Stimulated activated naive B cell treated with anti-CD40 and anti-IgM and Interleukin-4, amounts not matched to agents 10 μg/mL and 1 μg/mL and 100 μg/mL, for 72 hours (primary cell): Measurements from ENCODE around the gene MBD3L2B.
"Not testable (repeated sequence)": the region's sequence is repeated elsewhere in the genome, so short reads cannot be mapped to it uniquely, and the experiment has no call there.

Source experiments
- ATAC-seq, 2 donors: fragments of 150-1000 bp; cut with Tn5 transposase; replicated peaks; 2 replicates each; pipeline ENCODE4 v1.10.0; 2021; ENCODE audit warnings: moderate library complexity in 1 of 2
- DNase-seq: peaks from one replicate; pipeline ENCODE4 v3.0.0; 2021
- H3K27ac Mint-ChIP-seq: one replicate; pipeline ENCODE4 v1.8.0; 2022; ENCODE audit warnings: mild to moderate bottlenecking, mixed read lengths
- H3K27me3 Mint-ChIP-seq, 2 donors: one replicate each; pipeline ENCODE4 v1.8.0; 2022; ENCODE audit warnings: mixed read lengths in 2 of 2
- H3K36me3 Mint-ChIP-seq, 2 donors: one replicate each; pipeline ENCODE4 v1.8.0; 2022; ENCODE audit warnings: mixed read lengths in 2 of 2, mild to moderate bottlenecking in 1 of 2
- H3K4me1 Mint-ChIP-seq, 2 donors: one replicate each; pipeline ENCODE4 v1.8.0; 2022; ENCODE audit warnings: mixed read lengths in 2 of 2, mild to moderate bottlenecking in 1 of 2
- H3K4me3 Mint-ChIP-seq, 2 donors: one replicate each; pipeline ENCODE4 v1.8.0; 2022; ENCODE audit warnings: mild to moderate bottlenecking in 2 of 2, mixed read lengths in 2 of 2, moderate library complexity in 1 of 2
- H3K9me3 Mint-ChIP-seq, 2 donors: one replicate each; pipeline ENCODE4 v1.8.0; 2022; ENCODE audit warnings: mixed read lengths in 2 of 2, mild to moderate bottlenecking in 1 of 2

The MBD3L2B gene

DNA sequence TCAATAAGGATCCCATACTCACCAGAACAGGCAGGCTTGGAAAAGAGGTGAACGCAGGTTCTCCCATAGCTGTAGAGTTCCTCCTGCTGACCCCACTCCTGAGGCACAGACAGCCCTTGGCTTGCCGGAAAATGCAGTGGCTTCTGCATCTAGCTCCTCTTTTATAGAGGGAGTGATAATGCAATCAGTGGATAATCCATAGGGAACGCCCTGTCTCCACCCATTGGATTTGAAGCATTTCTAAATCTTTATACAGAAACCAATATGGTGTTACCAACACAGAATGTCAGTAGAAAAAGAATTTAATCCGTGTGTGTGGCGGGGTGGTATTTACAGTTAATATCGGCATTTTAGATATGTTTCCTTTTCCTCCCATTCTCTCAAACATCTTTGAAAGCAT, at the start of gene MBD3L2B:
Gene MBD3L2B, minus strand, starts transcription at position 101 of the 400 bp plus-strand sequence. Its CDS starts 34 bp downstream, at position 67.
- not testable (repeated sequence) for H3K9me3 Mint-ChIP-seq, H3K36me3 Mint-ChIP-seq, H3K4me3 Mint-ChIP-seq, H3K27ac Mint-ChIP-seq, DNase-seq, ATAC-seq, H3K4me1 Mint-ChIP-seq
- peaks cover 0 to 11% of the 10 kb centered on the region in 2 donors for H3K27me3 Mint-ChIP-seq

DNA sequence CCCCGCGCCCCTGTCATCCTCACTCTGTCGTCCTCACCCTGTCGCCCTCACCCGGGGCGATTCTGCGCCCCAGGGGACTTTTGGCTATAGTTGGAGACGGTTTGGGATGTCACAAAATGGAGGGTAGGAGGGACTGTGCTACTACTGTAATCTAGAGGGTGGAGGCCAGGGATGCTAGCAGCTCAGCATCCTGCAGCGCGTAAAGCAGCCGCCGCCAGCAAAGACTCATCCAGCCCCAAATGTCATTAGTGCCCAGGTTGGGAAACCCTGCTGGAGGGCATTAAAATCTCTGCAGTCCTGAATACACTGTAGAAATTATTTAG, 48.6 kb upstream of the MBD3L2B start:
- Mint-ChIP-seq H3K36me3 (peaks cover 15 to 32% of the 10 kb centered on the region in 2 donors), H3K9me3 (peaks cover 0 to 3% of the 10 kb centered on the region in 2 donors), H3K4me3 (peak overlapping the region; percentile 92 to 97), H3K27ac (peak overlapping the region; percentile 95), H3K4me1 (peaks cover 10 to 19% of the 10 kb centered on the region in 2 donors), H3K27me3 (no peaks in the 10 kb centered on the region)
- DNase-seq (no peak), ATAC-seq (peak; percentile 26 to 43)

DNA sequence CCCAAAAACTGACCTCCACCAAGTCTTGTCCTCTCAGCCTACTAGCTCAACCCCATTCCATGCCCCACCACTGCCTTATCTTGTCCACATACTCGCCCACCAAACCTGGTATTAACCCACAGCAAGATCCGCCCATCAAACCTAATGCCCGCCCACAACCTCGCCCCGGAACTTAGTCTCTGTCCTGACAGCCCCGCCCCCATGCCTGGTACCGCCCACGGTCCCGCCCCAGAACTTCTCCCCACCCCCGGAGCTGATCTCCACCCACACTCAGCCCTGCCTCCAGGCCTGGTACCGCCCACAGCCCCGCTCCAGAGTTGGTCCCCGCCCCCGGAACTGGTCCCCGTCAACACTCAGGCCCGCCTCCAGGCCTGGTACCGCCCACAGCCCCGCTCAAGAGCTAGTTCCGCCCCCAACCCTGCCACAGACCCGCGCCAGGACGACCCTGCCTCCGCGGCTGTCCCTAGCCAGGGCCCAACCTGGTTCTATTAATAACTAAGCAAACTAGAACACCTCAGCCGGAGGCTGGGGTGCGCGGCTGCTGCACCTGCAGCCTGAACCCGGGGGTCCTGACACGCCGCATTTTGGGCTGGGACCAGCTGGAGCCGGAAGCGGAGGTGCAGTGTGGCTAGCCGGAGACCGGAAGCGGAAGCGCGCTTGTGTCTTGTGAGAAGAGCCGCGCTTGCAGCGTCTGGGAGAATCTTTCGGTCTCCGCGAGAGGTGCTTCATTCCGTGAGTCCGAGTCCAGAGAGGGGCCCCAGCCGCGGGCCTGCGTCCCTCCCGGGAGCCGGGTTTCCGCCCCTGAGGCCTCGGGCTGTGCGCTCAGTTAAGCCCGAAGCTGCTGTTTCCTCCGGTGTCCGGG, 48.0 kb upstream of the MBD3L2B start, which contains the start of gene ZNF557:
Gene ZNF557, plus strand, starts transcription at position 662 of the 862 bp plus-strand sequence. CDS start 5,372 bp downstream, outside the sequence.
- H3K36me3 Mint-ChIP-seq = peaks cover 12 to 26% of the 10 kb centered on the region in 2 donors
- no peaks in the 10 kb centered on the region for H3K27me3 Mint-ChIP-seq
- DNase-seq = peak; percentile 97
- H3K4me3 Mint-ChIP-seq = peak within 1 kb of the TSS; percentile 92 to 97
- peaks cover 0 to 2% of the 10 kb centered on the region in 2 donors for H3K9me3 Mint-ChIP-seq
- peaks cover 8 to 19% of the 10 kb centered on the region in 2 donors for H3K4me1 Mint-ChIP-seq
- peak; percentile 93 to 96 for ATAC-seq
- H3K27ac Mint-ChIP-seq = peak within 1 kb of the TSS; percentile 95

DNA sequence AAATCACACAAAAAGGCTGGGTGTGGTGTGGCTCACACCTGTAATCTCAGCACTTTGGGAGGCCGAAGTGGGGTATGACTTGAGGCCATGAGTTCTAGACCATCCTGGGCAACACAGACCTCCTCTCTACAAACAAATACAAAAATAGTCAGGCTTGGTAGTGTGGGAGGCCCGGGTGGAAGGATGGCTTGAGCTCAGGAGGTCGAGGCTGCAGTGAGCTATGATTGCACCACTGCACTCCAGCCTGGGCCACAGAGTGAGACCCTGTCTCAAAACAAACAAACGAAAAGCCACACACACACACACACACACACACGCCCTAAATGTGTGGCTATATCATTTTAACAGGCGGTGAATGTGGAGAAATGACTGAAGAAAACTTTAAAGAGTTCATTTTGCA, 47.4 kb upstream of the MBD3L2B start:
- no peak for ATAC-seq
- H3K27ac Mint-ChIP-seq = no peak overlapping the region

DNA sequence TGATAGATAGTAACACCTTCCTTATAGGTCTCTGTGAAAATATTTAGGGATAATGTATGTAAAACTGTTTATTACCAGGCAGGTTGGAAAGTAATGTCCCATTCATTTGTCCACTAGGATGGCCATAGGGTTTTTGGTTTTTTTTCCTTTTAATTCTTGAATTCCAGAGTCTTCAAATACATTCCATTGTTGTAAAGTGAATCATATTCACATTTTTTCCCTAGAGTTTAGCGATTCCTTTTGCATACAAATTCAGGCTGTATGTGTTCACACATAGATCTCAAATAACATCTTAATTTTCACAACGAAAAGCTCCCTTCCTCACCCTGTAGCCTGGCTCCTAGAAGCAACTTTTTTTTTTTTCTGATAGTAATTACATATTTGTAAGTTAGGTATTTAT, 46.5 kb upstream of the MBD3L2B start:
- H3K36me3 Mint-ChIP-seq = peaks cover 8 to 16% of the 10 kb centered on the region in 2 donors
- H3K27me3 Mint-ChIP-seq = no peaks in the 10 kb centered on the region
- no peak for DNase-seq
- ATAC-seq = no peak
- peaks cover 8 to 19% of the 10 kb centered on the region in 2 donors for H3K4me1 Mint-ChIP-seq
- no peak overlapping the region for H3K4me3 Mint-ChIP-seq
- H3K27ac Mint-ChIP-seq = no peak overlapping the region
- peaks cover 0 to 2% of the 10 kb centered on the region in 2 donors for H3K9me3 Mint-ChIP-seq

More for the DNA sequence above, 47.4 kb upstream of the MBD3L2B start:
- H3K27me3 Mint-ChIP-seq = no peaks in the 10 kb centered on the region
- H3K36me3 Mint-ChIP-seq = peaks cover 9 to 20% of the 10 kb centered on the region in 2 donors
- no peak for DNase-seq
- H3K4me1 Mint-ChIP-seq = peaks cover 8 to 19% of the 10 kb centered on the region in 2 donors
- H3K9me3 Mint-ChIP-seq = peaks cover 0 to 2% of the 10 kb centered on the region in 2 donors
- H3K4me3 Mint-ChIP-seq = peak overlapping the region; percentile 92 to 97

DNA sequence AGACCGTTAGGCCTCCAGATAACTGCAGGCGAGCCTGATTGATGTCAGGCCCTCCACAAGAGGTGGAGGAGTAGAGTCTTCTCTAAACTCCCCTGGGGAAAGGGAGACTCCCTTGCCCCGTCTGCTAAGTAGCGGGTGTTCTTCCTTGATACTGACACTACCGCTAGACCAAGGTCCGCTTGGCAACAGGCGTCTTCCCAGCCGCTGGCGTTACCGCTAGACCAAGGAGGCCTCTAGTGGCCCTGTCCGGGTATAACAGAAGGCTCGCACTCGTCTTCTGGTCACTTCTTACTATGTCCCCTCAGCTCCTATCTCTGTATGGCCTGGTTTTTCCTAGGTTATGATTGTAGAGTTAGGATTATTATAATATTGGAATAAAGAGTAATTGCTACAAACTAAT, 45.9 kb upstream of the MBD3L2B start:
- H3K27me3 Mint-ChIP-seq, H3K27ac Mint-ChIP-seq, H3K9me3 Mint-ChIP-seq, H3K4me3 Mint-ChIP-seq, ATAC-seq, DNase-seq: not testable (repeated sequence)
- H3K36me3 Mint-ChIP-seq = peaks cover 3 to 10% of the 10 kb centered on the region in 2 donors
- peaks cover 4 to 13% of the 10 kb centered on the region in 2 donors for H3K4me1 Mint-ChIP-seq

DNA sequence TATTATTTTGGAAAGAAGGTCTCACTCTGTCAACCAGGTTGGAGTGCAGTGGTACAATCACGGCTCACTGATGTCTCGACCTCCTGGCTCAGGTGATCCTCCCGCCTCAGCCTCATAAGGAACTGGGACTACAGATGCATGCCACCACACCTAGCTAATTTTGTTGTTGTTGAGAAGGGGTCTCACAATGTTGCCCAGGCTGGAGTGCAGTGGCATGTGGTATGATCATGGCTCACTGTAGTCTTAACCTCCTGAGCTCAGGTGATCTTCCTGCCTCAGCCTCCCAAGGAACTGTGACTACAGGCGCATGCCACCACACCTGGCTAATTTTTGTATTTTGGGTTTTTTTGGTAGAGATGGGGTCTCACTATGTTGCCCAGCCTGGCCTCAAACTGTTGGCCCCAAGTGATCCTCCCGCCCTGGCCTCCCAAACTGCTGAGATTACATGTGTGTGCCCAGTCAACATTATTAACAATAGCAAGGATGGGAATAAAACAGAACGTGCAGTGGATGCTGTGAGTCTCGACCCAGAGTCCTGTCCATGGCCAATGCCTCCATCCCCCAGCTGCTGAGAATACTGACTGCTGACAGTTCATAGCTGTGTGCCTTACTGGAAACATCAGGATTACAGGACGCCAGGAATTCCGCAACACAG, 42.7 kb upstream of the MBD3L2B start:
- no peak overlapping the region for H3K27ac Mint-ChIP-seq
- ATAC-seq = no peak

DNA sequence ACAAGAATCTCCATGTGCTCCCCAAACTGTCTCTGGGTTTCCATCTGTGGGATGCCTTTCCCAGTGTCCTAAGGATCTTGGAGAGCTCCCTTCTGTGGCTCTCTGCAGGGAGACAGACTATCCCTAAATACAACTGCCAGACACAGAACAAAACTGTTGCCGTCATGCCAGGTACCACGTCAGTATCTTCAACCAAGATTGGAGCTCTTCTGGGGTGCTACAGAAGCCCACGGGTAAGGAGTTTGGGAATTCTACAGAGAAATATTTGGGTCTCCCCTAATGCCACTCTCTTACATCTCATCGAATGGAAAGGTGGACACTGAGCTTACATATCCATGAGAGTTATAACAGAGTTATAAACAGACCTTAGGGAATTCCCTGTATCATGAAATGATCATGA, 42.1 kb upstream of the MBD3L2B start:
- Mint-ChIP-seq H3K36me3 (peaks cover 0 to 1% of the 10 kb centered on the region in 2 donors), H3K4me1 (no peaks in the 10 kb centered on the region), H3K27me3 (no peaks in the 10 kb centered on the region), H3K27ac (no peak overlapping the region), H3K4me3 (no peak overlapping the region), H3K9me3 (no peaks in the 10 kb centered on the region)
- ATAC-seq (no peak), DNase-seq (no peak)

More for the DNA sequence above, 42.7 kb upstream of the MBD3L2B start:
- H3K4me3 Mint-ChIP-seq = no peak overlapping the region
- H3K9me3 Mint-ChIP-seq = peaks cover 0 to under 1% of the 10 kb centered on the region in 2 donors
- H3K4me1 Mint-ChIP-seq = peaks cover 2 to 3% of the 10 kb centered on the region in 2 donors
- H3K36me3 Mint-ChIP-seq = peaks cover 0 to 1% of the 10 kb centered on the region in 2 donors
- no peak for DNase-seq
- H3K27me3 Mint-ChIP-seq = no peaks in the 10 kb centered on the region

DNA sequence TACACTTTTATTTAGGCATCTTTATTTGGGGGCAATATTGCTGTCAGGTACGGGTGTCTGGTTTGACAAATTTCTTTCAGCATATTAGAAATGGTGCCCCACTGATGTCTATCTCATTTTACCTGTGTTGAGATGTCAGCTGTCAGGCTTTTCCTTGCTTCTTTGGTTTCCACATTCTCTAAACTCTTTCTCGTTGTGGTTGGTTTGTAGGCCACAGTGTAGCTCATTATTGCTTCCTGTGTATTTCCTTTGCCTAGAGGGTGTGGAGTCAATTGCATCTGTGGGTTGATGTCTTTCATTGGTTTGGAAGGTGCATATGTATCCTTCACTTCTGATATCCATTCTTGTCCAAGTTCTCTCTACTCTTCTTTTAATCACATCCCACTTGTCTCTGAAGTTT, 38.7 kb upstream of the MBD3L2B start:
- not testable (repeated sequence) for H3K36me3 Mint-ChIP-seq, DNase-seq, H3K27me3 Mint-ChIP-seq, H3K4me3 Mint-ChIP-seq, H3K4me1 Mint-ChIP-seq, H3K27ac Mint-ChIP-seq, ATAC-seq, H3K9me3 Mint-ChIP-seq

DNA sequence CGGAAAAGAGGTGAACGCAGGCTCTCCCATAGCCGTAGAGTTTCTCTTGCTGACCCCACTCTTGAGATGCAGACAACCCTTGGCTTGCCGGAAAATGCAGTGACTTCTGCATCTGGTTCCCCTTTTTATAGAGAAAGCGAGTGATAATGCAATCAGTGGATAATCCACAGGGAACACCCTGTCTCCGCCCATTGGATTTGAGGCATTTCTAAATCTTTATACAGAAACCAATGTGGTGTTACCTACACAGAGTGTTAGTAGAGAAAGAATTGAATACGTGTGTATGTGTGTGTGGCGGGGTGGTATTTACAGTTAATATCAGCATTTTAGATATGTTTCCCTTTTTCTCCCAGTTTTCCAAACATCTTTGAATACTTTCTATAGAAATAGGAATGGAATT, 37.3 kb upstream of the MBD3L2B start, which contains the start of gene MBD3L3:
Gene MBD3L3, minus strand, starts transcription at position 101 of the 400 bp plus-strand sequence. Its CDS starts 71 bp downstream, at position 30.
- DNase-seq, H3K9me3 Mint-ChIP-seq, H3K36me3 Mint-ChIP-seq, ATAC-seq, H3K27ac Mint-ChIP-seq, H3K27me3 Mint-ChIP-seq, H3K4me1 Mint-ChIP-seq, H3K4me3 Mint-ChIP-seq: not testable (repeated sequence)

DNA sequence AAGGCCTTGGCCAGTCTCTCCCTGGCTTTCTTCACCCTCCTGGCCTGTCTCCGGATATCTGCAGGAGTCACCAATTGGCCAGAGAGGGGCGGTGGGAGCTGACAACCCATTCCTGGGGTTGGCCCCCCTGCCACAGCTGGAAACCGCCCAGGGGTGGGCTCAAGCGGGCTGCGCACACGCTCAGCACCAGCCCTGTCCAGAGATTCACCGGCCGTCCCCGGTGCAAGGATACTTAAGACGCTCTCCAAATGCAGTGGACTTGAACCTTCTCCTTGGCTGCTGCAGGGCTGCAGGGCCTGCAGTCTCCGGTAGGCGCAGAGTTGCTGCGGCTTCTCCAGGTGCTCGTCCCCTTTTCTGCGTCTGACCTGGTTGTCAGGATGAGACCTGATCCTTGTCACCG, 35.1 kb upstream of the MBD3L2B start:
- H3K4me3 Mint-ChIP-seq, H3K9me3 Mint-ChIP-seq, H3K27me3 Mint-ChIP-seq, DNase-seq, H3K36me3 Mint-ChIP-seq, ATAC-seq, H3K27ac Mint-ChIP-seq, H3K4me1 Mint-ChIP-seq: not testable (repeated sequence)

DNA sequence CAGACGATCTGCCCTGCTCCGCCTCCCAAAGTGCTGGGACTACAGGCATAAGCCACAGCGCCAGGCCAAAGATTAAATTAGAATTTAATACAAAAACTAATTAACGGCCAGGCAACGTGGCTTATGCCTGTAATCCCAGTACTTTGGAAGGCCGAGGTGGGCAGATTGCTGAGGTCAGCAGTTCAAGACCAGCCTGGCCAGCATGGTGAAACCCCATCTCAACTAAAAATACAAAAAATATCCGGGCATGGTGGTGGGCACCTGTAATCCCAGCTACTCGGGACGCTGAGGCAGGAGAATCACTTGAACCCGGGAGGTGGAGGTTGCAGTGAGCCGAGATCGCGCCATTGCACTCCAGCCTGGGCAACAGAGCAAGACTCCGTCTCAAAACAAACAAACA, 34.4 kb upstream of the MBD3L2B start:
- not testable (repeated sequence) for H3K4me1 Mint-ChIP-seq, ATAC-seq, H3K4me3 Mint-ChIP-seq, H3K27me3 Mint-ChIP-seq, DNase-seq, H3K27ac Mint-ChIP-seq, H3K9me3 Mint-ChIP-seq, H3K36me3 Mint-ChIP-seq

DNA sequence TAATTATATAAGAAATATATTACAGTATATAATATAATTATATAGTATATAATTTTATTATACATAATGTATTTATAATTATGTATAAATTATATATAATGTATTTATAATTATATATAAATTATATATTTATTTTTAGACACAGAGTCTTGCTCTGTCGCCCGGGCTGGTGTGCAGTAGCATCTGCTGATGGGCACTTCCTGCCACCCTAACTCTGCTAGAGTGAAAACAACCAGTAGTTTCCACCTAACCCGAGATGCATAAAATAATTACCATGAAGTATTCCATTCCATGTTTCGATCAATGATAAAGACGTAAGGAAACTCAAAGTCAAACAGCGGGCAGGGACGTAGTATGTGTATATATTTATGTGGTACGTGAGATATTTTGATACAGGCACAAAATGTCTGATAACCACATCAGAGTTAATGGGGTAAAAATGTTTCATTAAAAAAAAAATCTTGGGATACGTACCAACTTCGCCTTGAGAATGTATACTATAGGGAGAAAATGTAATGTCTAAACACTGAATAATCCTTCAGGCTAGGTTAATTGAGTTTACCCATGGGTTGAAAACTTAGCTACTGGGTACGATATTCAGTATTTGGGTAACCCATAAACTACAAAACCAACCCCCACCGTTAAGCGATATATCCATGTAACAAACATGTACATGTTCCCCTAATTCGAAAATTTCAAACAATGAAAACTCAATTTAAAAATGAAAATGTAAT, 33.6 kb upstream of the MBD3L2B start:
- not testable (repeated sequence) for H3K27me3 Mint-ChIP-seq, H3K4me3 Mint-ChIP-seq, H3K4me1 Mint-ChIP-seq, H3K9me3 Mint-ChIP-seq, H3K36me3 Mint-ChIP-seq, DNase-seq, H3K27ac Mint-ChIP-seq, ATAC-seq

DNA sequence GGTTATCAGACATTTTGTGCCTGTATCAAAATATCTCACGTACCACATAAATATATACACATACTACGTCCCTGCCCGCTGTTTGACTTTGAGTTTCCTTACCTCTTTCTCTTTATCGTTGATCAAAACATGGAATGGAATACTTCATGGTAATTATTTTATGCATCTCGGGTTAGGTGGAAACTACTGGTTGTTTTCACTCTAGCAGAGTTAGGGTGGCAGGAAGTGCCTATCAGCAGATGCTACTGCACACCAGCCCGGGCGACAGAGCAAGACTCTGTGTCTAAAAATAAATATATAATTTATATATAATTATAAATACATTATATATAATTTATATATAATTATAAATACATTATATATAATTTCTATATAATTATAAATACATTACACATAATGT, 31.7 kb upstream of the MBD3L2B start:
- not testable (repeated sequence) for DNase-seq, H3K9me3 Mint-ChIP-seq, H3K4me1 Mint-ChIP-seq, H3K27ac Mint-ChIP-seq, H3K4me3 Mint-ChIP-seq, H3K36me3 Mint-ChIP-seq, ATAC-seq, H3K27me3 Mint-ChIP-seq
